HFFc6 (cell line): ENCODE results near the gene OGFOD3. TPM values are rescaled to one million over a fixed set of nuclear protein-coding genes. Genes with fewer than 3 reads are reported as not detected.
"Not testable (repeated sequence)": the region's sequence is repeated elsewhere in the genome, so short reads cannot be mapped to it uniquely, and the experiment has no call there.

Experiments
- DNase-seq: peaks from one replicate; pipeline ENCODE4 v3.0.0-alpha.2; 2018
- H3K27ac Mint-ChIP-seq: 2 replicates; pipeline ENCODE4 v1.8.0; 2020; ENCODE audit warnings: mild to moderate bottlenecking, mixed read lengths
- H3K27me3 Mint-ChIP-seq: 2 replicates; pipeline ENCODE4 v1.8.0; 2021; ENCODE audit warnings: mild to moderate bottlenecking, moderate library complexity, mixed read lengths; ENCODE audit not compliant: insufficient read depth
- H3K36me3 Mint-ChIP-seq: 2 replicates; pipeline ENCODE4 v1.8.0; 2021; ENCODE audit warnings: low read depth, mixed read lengths
- H3K4me1 Mint-ChIP-seq: 2 replicates; pipeline ENCODE4 v1.8.0; 2020; ENCODE audit warnings: low read depth, mixed read lengths
- H3K4me3 Mint-ChIP-seq: 2 replicates; pipeline ENCODE4 v1.8.0; 2020; ENCODE audit warnings: mild to moderate bottlenecking, moderate library complexity, mixed read lengths
- H3K9me3 Mint-ChIP-seq: 2 replicates; pipeline ENCODE4 v1.8.0; 2020; ENCODE audit warnings: mild to moderate bottlenecking, mixed read lengths
- CTCF ChIP-seq: fragments of 200-600 bp; sonication (generic); IDR thresholded peaks from 2 replicates; pipeline ENCODE4 v1.5.0; 2021; ENCODE audit warnings: antibody characterized with exemption, mild to moderate bottlenecking
- total RNA-seq, 6 experiments: library from RNA; stranded (reverse); fragmentation: NEBNext Ultra II Directional; extraction: Animal tissue kit (Norgen Biotek cat#: 25700); gene quantifications; 2 replicates in 1 of 6; 3 replicates in 5 of 6; pipeline ENCODE4 v1.2.3, GENCODE V29; 2021

Gene OGFOD3
- total RNA-seq, 6 experiments from 2014 or later: 26.5 to 31.2 (median 27.9) TPM

- TF ChIP-seq CTCF: no peak
- Mint-ChIP-seq H3K27me3 (peaks cover 29% of the 10 kb centered on the region), H3K36me3 (no peaks in the 10 kb centered on the region), H3K9me3 (no peaks in the 10 kb centered on the region), H3K4me3 (no peak overlapping the region), H3K4me1 (peaks cover 17% of the 10 kb centered on the region), H3K27ac (no peak overlapping the region)
- DNase-seq: no peak
Observed at GRCh38 chr17:82383411-82383810, 35.0 kb downstream of the OGFOD3 start.

GRCh38 chr17:82382933-82383255 lies 35.5 kb downstream of the OGFOD3 start:
- Mint-ChIP-seq H3K27me3 (peaks cover 28% of the 10 kb centered on the region), H3K9me3 (no peaks in the 10 kb centered on the region), H3K36me3 (no peaks in the 10 kb centered on the region), H3K4me1 (peaks cover 17% of the 10 kb centered on the region), H3K27ac (no peak overlapping the region), H3K4me3 (no peak overlapping the region)
- no peak for DNase-seq
- TF ChIP-seq CTCF: no peak

GRCh38 chr17:82382220-82382932 lies 36.0 kb downstream of the OGFOD3 start:
- H3K4me1 Mint-ChIP-seq: peaks cover 17% of the 10 kb centered on the region
- DNase-seq, H3K9me3 Mint-ChIP-seq, H3K36me3 Mint-ChIP-seq, H3K27ac Mint-ChIP-seq, H3K4me3 Mint-ChIP-seq: not testable (repeated sequence)
- peaks cover 25% of the 10 kb centered on the region for H3K27me3 Mint-ChIP-seq

- H3K27ac Mint-ChIP-seq, H3K4me3 Mint-ChIP-seq, H3K36me3 Mint-ChIP-seq, DNase-seq, H3K9me3 Mint-ChIP-seq: not testable (repeated sequence)
- H3K4me1 Mint-ChIP-seq: peaks cover 17% of the 10 kb centered on the region
- peaks cover 24% of the 10 kb centered on the region for H3K27me3 Mint-ChIP-seq
Observed at GRCh38 chr17:82381703-82382009, 36.7 kb downstream of the OGFOD3 start.

- no peak for DNase-seq
- no peak overlapping the region; the same call in 1 of the 2 replicates for H3K27ac Mint-ChIP-seq
- no peaks in the 10 kb centered on the region for H3K9me3 Mint-ChIP-seq
- TF ChIP-seq CTCF: no peak
- no peaks in the 10 kb centered on the region for H3K36me3 Mint-ChIP-seq
- H3K4me1 Mint-ChIP-seq: peaks cover 17% of the 10 kb centered on the region
- peak overlapping the region; percentile 63 for H3K4me3 Mint-ChIP-seq
- H3K27me3 Mint-ChIP-seq: peaks cover 28% of the 10 kb centered on the region
Observed at GRCh38 chr17:82380860-82381702, 37.3 kb downstream of the OGFOD3 start.

- Mint-ChIP-seq H3K36me3 (no peaks in the 10 kb centered on the region), H3K27ac (no peak overlapping the region), H3K9me3 (no peaks in the 10 kb centered on the region), H3K27me3 (peaks cover 31% of the 10 kb centered on the region), H3K4me1 (peaks cover 12% of the 10 kb centered on the region), H3K4me3 (no peak overlapping the region)
- TF ChIP-seq CTCF: no peak
- no peak for DNase-seq
Observed at GRCh38 chr17:82378741-82379021, 39.7 kb downstream of the OGFOD3 start.
